Raji (cell line): Measurements from ENCODE around the gene FAM13A.

ENCODE experiments used
- POLR2A ChIP-seq: IDR thresholded peaks from 2 replicates; pipeline ENCODE4 v1.6.1; 2011; ENCODE audit warnings: low read depth, low read length, control low read depth; ENCODE audit not compliant: insufficient read depth

FAM13A gene

GRCh38 chr4:88786011-88786410 lies 271.0 kb downstream of the FAM13A start:
- no peak for TF ChIP-seq POLR2A

- TF ChIP-seq POLR2A, result no peak
Observed at GRCh38 chr4:88780389-88780788, 276.6 kb downstream of the FAM13A start.

GRCh38 chr4:88779431-88779830 lies 277.6 kb downstream of the FAM13A start:
- no peak for TF ChIP-seq POLR2A

- no peak for TF ChIP-seq POLR2A
Observed at GRCh38 chr4:88775529-88775928, 281.5 kb downstream of the FAM13A start.

- TF ChIP-seq POLR2A, result no peak
Observed at GRCh38 chr4:88775026-88775425, 282.0 kb downstream of the FAM13A start.

- TF ChIP-seq POLR2A, result no peak
Observed at GRCh38 chr4:88771883-88772450, 285.0 kb downstream of the FAM13A start.

GRCh38 chr4:88765729-88766128 lies 291.3 kb downstream of the FAM13A start:
- TF ChIP-seq POLR2A, result no peak

GRCh38 chr4:88763075-88763474 lies 293.9 kb downstream of the FAM13A start:
- no peak for TF ChIP-seq POLR2A

- no peak for TF ChIP-seq POLR2A
Observed at GRCh38 chr4:88761861-88762523, 295.0 kb downstream of the FAM13A start.

GRCh38 chr4:88761342-88761741 lies 295.6 kb downstream of the FAM13A start:
- no peak for TF ChIP-seq POLR2A

GRCh38 chr4:88759895-88760290 lies 297.1 kb downstream of the FAM13A start:
- TF ChIP-seq POLR2A, result no peak

GRCh38 chr4:88759039-88759894 lies 297.7 kb downstream of the FAM13A start:
- TF ChIP-seq POLR2A, result no peak

GRCh38 chr4:88758264-88758663 lies 298.7 kb downstream of the FAM13A start:
- TF ChIP-seq POLR2A, result no peak

- no peak for TF ChIP-seq POLR2A
Observed at GRCh38 chr4:88757776-88758175, 299.2 kb downstream of the FAM13A start.

- no peak for TF ChIP-seq POLR2A
Observed at GRCh38 chr4:88757067-88757466, 299.9 kb downstream of the FAM13A start.

GRCh38 chr4:88756149-88756548 lies 300.8 kb downstream of the FAM13A start:
- no peak for TF ChIP-seq POLR2A
